Karpas-422 (cell line): ENCODE results near the gene BPGM. TPM values are rescaled to one million over a fixed set of nuclear protein-coding genes. Genes with fewer than 3 reads are reported as not detected.

Source experiments
- DNase-seq: peaks from one replicate; pipeline ENCODE4 v3.0.0-alpha.2; 2015
- H2AFZ ChIP-seq: fragments of 200-600 bp; sonication (generic); 2 replicates; pipeline ENCODE4 v1.6.1; 2014; ENCODE audit warnings: antibody characterized with exemption, low read length, mixed read lengths
- H3K27ac ChIP-seq: fragments of 200-600 bp; sonication (generic); 2 replicates; pipeline ENCODE4 v1.5.1; 2014; ENCODE audit warnings: mild to moderate bottlenecking, low read length, moderate library complexity
- H3K27me3 ChIP-seq: fragments of 200-600 bp; sonication (generic); 2 replicates; pipeline ENCODE4 v1.6.1; 2014; ENCODE audit warnings: low read length, mixed read lengths
- H3K36me3 ChIP-seq: fragments of 200-600 bp; sonication (generic); 2 replicates; pipeline ENCODE4 v1.6.1; 2014; ENCODE audit warnings: low read length, mixed read lengths; ENCODE audit not compliant: insufficient read depth
- H3K4me1 ChIP-seq: fragments of 200-600 bp; sonication (generic); 2 replicates; pipeline ENCODE4 v1.6.1; 2014; ENCODE audit warnings: mild to moderate bottlenecking, low read length, mixed read lengths
- H3K4me2 ChIP-seq: fragments of 200-600 bp; sonication (generic); 2 replicates; pipeline ENCODE4 v1.6.1; 2014; ENCODE audit warnings: low read length, low read depth, mild to moderate bottlenecking; ENCODE audit not compliant: poor library complexity, severe bottlenecking
- H3K4me3 ChIP-seq: fragments of 200-600 bp; sonication (generic); 2 replicates; pipeline ENCODE4 v1.5.1; 2014; ENCODE audit warnings: mild to moderate bottlenecking, antibody characterized with exemption, low read length, mixed read lengths
- H3K79me2 ChIP-seq: fragments of 200-600 bp; sonication (generic); 2 replicates; pipeline ENCODE4 v1.6.1; 2014; ENCODE audit warnings: mild to moderate bottlenecking, low read length, mixed read lengths
- H3K9ac ChIP-seq: fragments of 200-600 bp; sonication (generic); 2 replicates; pipeline ENCODE4 v1.6.0; 2014; ENCODE audit warnings: low read length
- H3K9me2 ChIP-seq: fragments of 200-600 bp; sonication (generic), shearing (Covaris generic); replicated peaks from 2 replicates; pipeline ENCODE4 v1.6.0; 2014; ENCODE audit warnings: mild to moderate bottlenecking, low read length, moderate library complexity; ENCODE audit not compliant: insufficient read depth
- H3K9me3 ChIP-seq: fragments of 300-700, 200-600 bp; sonication (generic); 2 replicates; pipeline ENCODE4 v1.6.1; 2014; ENCODE audit warnings: low read length, mixed read lengths
- H4K20me1 ChIP-seq: fragments of 200-600 bp; sonication (generic); 2 replicates; pipeline ENCODE4 v1.6.1; 2014; ENCODE audit warnings: mild to moderate bottlenecking, antibody characterized with exemption, low read length, low read depth; ENCODE audit not compliant: insufficient read depth
- total RNA-seq: library from RNA; depleted of rRNA; stranded (reverse); fragments of >200 nt; shearing (Covaris generic); gene quantifications from 2 replicates; pipeline ENCODE4 v1.2.3, GENCODE V29; 2014; ENCODE audit warnings: low replicate concordance

BPGM gene
- total RNA-seq, 1 experiment from 2014 or later = 11.1 TPM

- Histone ChIP-seq H3K27ac (no peak overlapping the region), H4K20me1 (no peaks in the 10 kb centered on the region), H3K9me2 (no peaks in the 10 kb centered on the region), H3K36me3 (no peaks in the 10 kb centered on the region), H3K4me1 (no peaks in the 10 kb centered on the region), H3K9me3 (no peaks in the 10 kb centered on the region), H3K27me3 (no peaks in the 10 kb centered on the region), H3K4me2 (no peak overlapping the region), H3K79me2 (no peaks in the 10 kb centered on the region), H3K9ac (no peak overlapping the region), H3K4me3 (no peak overlapping the region), H2AFZ (no peak overlapping the region)
- DNase-seq = no peak
These were observed 32.9 kb upstream of the BPGM start for GRCh38 chr7:134613623-134614347.

GRCh38 chr7:134616611-134617010 is 30.0 kb upstream of the BPGM start:
- no peaks in the 10 kb centered on the region for H3K9me2 ChIP-seq
- no peak overlapping the region for H3K27ac ChIP-seq
- no peaks in the 10 kb centered on the region for H3K36me3 ChIP-seq
- no peaks in the 10 kb centered on the region for H3K4me1 ChIP-seq
- H3K9me3 ChIP-seq = no peaks in the 10 kb centered on the region
- no peak for DNase-seq
- H3K4me3 ChIP-seq = no peak overlapping the region
- no peaks in the 10 kb centered on the region for H3K79me2 ChIP-seq
- no peak overlapping the region for H2AFZ ChIP-seq
- no peak overlapping the region for H3K4me2 ChIP-seq
- no peaks in the 10 kb centered on the region for H3K27me3 ChIP-seq
- no peak overlapping the region for H3K9ac ChIP-seq
- H4K20me1 ChIP-seq = no peaks in the 10 kb centered on the region

GRCh38 chr7:134618756-134619530 is 27.7 kb upstream of the BPGM start:
- H4K20me1 ChIP-seq = no peaks in the 10 kb centered on the region
- H3K9me3 ChIP-seq = no peaks in the 10 kb centered on the region
- H3K4me1 ChIP-seq = no peaks in the 10 kb centered on the region
- H3K4me2 ChIP-seq = no peak overlapping the region
- no peaks in the 10 kb centered on the region for H3K27me3 ChIP-seq
- H3K9ac ChIP-seq = no peak overlapping the region
- no peak overlapping the region for H3K27ac ChIP-seq
- H3K36me3 ChIP-seq = no peaks in the 10 kb centered on the region
- H3K79me2 ChIP-seq = no peaks in the 10 kb centered on the region
- H3K4me3 ChIP-seq = no peak overlapping the region
- no peak for DNase-seq
- H3K9me2 ChIP-seq = no peaks in the 10 kb centered on the region
- H2AFZ ChIP-seq = no peak overlapping the region

- Histone ChIP-seq H3K79me2 (no peaks in the 10 kb centered on the region), H3K27me3 (no peaks in the 10 kb centered on the region), H3K27ac (no peak overlapping the region), H2AFZ (no peak overlapping the region), H3K4me1 (no peaks in the 10 kb centered on the region), H3K9me2 (no peaks in the 10 kb centered on the region), H3K36me3 (no peaks in the 10 kb centered on the region), H4K20me1 (no peaks in the 10 kb centered on the region), H3K4me2 (no peak overlapping the region), H3K4me3 (no peak overlapping the region), H3K9me3 (no peaks in the 10 kb centered on the region), H3K9ac (no peak overlapping the region)
- DNase-seq = no peak
These were observed 26.9 kb upstream of the BPGM start for GRCh38 chr7:134619627-134620331.

GRCh38 chr7:134622303-134622995 is 24.2 kb upstream of the BPGM start:
- Histone ChIP-seq H3K36me3 (no peaks in the 10 kb centered on the region), H3K9me2 (no peaks in the 10 kb centered on the region), H3K79me2 (no peaks in the 10 kb centered on the region), H3K4me2 (no peak overlapping the region), H3K9me3 (no peaks in the 10 kb centered on the region), H3K9ac (no peak overlapping the region), H2AFZ (no peak overlapping the region), H3K4me1 (no peaks in the 10 kb centered on the region), H4K20me1 (no peaks in the 10 kb centered on the region), H3K27me3 (no peaks in the 10 kb centered on the region), H3K4me3 (no peak overlapping the region), H3K27ac (no peak overlapping the region)
- no peak for DNase-seq

GRCh38 chr7:134623193-134623592 is 23.5 kb upstream of the BPGM start:
- Histone ChIP-seq H3K4me2 (no peak overlapping the region), H3K9ac (no peak overlapping the region), H3K9me3 (no peaks in the 10 kb centered on the region), H3K4me3 (no peak overlapping the region), H2AFZ (no peak overlapping the region), H3K36me3 (no peaks in the 10 kb centered on the region), H3K9me2 (no peaks in the 10 kb centered on the region), H3K4me1 (no peaks in the 10 kb centered on the region), H3K79me2 (no peaks in the 10 kb centered on the region), H4K20me1 (no peaks in the 10 kb centered on the region), H3K27ac (no peak overlapping the region), H3K27me3 (no peaks in the 10 kb centered on the region)
- no peak for DNase-seq

- Histone ChIP-seq H3K9me3 (no peaks in the 10 kb centered on the region), H3K4me1 (no peaks in the 10 kb centered on the region), H3K27me3 (no peaks in the 10 kb centered on the region), H3K9me2 (no peaks in the 10 kb centered on the region), H3K27ac (no peak overlapping the region), H3K79me2 (no peaks in the 10 kb centered on the region), H4K20me1 (no peaks in the 10 kb centered on the region), H2AFZ (no peak overlapping the region), H3K36me3 (no peaks in the 10 kb centered on the region), H3K9ac (no peak overlapping the region), H3K4me2 (no peak overlapping the region), H3K4me3 (no peak overlapping the region)
- no peak for DNase-seq
These were observed 21.1 kb upstream of the BPGM start for GRCh38 chr7:134625550-134625949.
